ENCODE measurements around the gene TRAF4. TPM values are rescaled to one million over a fixed set of nuclear protein-coding genes. Genes with fewer than 3 reads are reported as not detected.

The TRAF4 gene
- total RNA-seq, 1 donor from 2014 or later, result 2.4 TPM

- peak; percentile 23 for ATAC-seq (ENCODE audit: poor library complexity)
- intact Hi-C loops (cut with DNase I), result no loop called here
- DNase-seq, result peak; percentile 56
Measured at GRCh38 chr17:28744104-28744971, 527 bp downstream of the TRAF4 start.

- ATAC-seq (ENCODE audit: poor library complexity), result peak; percentile 6
- intact Hi-C loops (cut with DNase I), result no loop called here
Measured at GRCh38 chr17:28744972-28745785, 1.4 kb downstream of the TRAF4 start.

GRCh38 chr17:28745786-28746411 is 2.1 kb downstream of the TRAF4 start:
- intact Hi-C loops (cut with DNase I), result no loop called here
- ATAC-seq (ENCODE audit: poor library complexity), result no peak
- peak; percentile 40 for DNase-seq

More at GRCh38 chr17:28744972-28745785, 1.4 kb downstream of the TRAF4 start:
- peak; percentile 54 for DNase-seq

DNA sequence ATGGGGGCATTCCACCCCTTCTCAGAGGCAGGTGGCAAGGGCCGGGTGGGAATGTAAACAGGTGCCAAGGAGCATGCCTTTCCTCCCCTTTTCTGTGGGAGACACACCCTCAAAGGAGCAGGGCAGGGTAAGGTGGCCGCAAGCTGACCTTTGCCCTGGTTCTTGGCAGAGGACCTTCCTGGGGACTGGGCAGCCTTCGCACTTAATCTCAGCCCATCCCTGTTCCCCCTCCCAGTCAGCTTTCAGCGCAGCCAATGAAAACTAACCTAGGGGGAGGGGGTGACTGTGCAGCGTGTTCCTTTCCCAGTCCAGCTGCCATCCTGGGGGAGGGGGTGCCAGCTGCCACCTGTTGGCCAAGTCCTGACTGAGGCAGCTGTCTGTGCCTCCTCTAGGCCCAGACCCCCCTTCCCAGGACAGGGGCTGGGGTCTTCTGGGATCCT is 2.8 kb downstream of the TRAF4 start:
- DNase-seq, result no peak
- ATAC-seq (ENCODE audit: poor library complexity), result no peak
- intact Hi-C loops (cut with DNase I), result no loop called here

- DNase-seq (peak; percentile 34), ATAC-seq (ENCODE audit: poor library complexity) (no peak)
- intact Hi-C loops (cut with DNase I), result no loop called here
Measured at GRCh38 chr17:28747051-28747691, 3.4 kb downstream of the TRAF4 start.

GRCh38 chr17:28747801-28748750 is 4.3 kb downstream of the TRAF4 start:
- DNase-seq, result peak; percentile 33
- no peak for ATAC-seq (ENCODE audit: poor library complexity)
- intact Hi-C loops (cut with DNase I), result no loop called here

DNA sequence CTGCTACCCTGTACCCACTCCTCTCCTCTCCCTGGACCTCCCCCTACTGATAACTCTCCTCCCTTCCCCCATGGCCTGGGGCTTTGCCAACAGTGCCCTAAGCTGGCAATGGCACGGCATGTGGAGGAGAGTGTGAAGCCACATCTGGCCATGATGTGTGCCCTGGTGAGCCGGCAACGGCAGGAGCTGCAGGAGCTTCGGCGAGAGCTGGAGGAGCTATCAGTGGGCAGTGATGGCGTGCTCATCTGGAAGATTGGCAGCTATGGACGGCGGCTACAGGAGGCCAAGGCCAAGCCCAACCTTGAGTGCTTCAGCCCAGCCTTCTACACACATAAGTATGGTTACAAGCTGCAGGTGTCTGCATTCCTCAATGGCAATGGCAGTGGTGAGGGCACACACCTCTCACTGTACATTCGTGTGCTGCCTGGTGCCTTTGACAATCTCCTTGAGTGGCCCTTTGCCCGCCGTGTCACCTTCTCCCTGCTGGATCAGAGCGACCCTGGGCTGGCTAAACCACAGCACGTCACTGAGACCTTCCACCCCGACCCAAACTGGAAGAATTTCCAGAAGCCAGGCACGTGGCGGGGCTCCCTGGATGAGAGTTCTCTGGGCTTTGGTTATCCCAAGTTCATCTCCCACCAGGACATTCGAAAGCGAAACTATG is 5.2 kb downstream of the TRAF4 start:
- DNase-seq, result peak; percentile 39
- ATAC-seq (ENCODE audit: poor library complexity), result no peak
- intact Hi-C loops (cut with DNase I), result no loop called here

DNA sequence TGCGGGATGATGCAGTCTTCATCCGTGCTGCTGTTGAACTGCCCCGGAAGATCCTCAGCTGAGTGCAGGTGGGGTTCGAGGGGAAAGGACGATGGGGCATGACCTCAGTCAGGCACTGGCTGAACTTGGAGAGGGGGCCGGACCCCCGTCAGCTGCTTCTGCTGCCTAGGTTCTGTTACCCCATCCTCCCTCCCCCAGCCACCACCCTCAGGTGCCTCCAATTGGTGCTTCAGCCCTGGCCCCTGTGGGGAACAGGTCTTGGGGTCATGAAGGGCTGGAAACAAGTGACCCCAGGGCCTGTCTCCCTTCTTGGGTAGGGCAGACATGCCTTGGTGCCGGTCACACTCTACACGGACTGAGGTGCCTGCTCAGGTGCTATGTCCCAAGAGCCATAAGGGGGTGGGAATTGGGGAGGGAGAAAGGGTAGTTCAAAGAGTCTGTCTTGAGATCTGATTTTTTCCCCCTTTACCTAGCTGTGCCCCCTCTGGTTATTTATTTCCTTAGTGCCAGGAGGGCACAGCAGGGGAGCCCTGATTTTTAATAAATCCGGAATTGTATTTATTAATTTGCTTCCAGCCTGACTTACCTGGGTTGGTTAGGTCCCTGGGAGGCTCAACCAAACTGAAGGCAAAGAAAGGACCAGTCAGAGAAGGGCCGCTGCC is 5.8 kb downstream of the TRAF4 start:
- ATAC-seq (ENCODE audit: poor library complexity) (no peak), DNase-seq (peak; percentile 30)
- intact Hi-C loops (cut with DNase I), result no loop called here

GRCh38 chr17:28750178-28751047 is 6.6 kb downstream of the TRAF4 start:
- ATAC-seq (ENCODE audit: poor library complexity) (peak; percentile 90), DNase-seq (peak; percentile 97)
- intact Hi-C loops (cut with DNase I), result no loop called here

- ATAC-seq (ENCODE audit: poor library complexity), result no peak
- intact Hi-C loops (cut with DNase I), result no loop called here
- peak; percentile 0 for DNase-seq
Measured at GRCh38 chr17:28751600-28752366, 8.0 kb downstream of the TRAF4 start.

DNA sequence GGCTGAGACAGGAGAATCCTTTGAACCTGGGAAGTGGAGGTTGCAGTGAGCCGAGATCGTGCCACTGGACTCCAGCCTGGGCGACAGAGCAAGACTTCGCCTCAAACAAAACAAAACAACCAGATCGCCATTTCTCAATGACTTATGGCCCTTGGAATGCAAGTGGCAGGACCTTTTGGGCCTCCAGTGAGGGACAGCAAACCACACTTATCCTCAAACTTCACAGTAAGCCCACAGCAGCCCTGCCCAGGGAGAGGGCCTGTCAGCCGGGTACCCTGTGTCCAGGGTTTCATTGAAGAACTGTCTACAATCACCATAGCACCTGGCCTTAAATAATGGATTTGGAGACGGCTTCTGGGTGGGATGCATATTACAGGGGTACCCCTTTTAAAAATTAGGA is 11.7 kb downstream of the TRAF4 start:
- DNase-seq (no peak), ATAC-seq (ENCODE audit: poor library complexity) (no peak)
- intact Hi-C loops (cut with DNase I), result no loop called here

DNA sequence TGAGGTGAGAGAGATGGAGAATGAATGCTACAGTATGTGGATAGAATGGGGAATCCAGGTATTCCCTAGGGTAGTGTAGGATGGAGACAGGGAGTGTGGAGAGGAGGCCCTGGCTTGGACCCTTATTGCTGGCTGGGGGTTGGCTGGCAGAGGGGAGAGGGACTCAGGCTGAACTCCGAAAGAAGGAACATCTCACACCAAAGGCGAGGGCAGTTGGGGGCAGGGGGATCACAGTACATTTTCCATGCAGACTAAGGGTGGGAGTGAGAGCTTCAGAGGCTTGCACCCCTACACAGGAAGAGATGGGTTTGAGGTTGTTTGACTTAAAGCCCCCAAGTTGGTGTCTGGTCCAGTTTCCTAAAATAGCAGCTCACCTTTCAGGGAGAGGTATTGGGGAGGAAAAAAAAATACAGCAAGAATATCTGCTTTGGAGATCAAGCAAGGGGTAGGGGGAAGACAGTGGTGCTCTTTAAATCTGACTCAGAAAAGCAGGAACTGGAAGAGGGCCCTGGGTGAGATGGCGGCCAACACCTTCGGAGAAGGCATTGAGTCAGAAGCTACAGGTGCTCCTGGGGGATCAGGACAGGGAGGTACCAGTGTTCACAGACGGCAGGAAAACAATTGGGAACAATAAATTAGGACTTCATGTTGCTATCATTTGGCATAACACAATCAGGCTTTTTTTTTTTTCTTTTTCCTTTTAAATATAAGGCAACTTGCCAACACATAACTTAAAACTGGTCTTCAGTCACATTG is 12.4 kb downstream of the TRAF4 start:
- intact Hi-C loops (cut with DNase I), result no loop called here
- no peak for ATAC-seq (ENCODE audit: poor library complexity)
- no peak for DNase-seq

- no peak for DNase-seq
- no peak for ATAC-seq (ENCODE audit: poor library complexity)
- intact Hi-C loops (cut with DNase I), result no loop called here
Measured at GRCh38 chr17:28758411-28759121, 14.8 kb downstream of the TRAF4 start.

Data from Right ventricle myocardium superior (tissue), 1 donor.